HCT116 (cell line): Measurements from ENCODE around the gene ITGA11. TPM values are rescaled to one million over a fixed set of nuclear protein-coding genes. Genes with fewer than 3 reads are reported as not detected.

ENCODE experiments used
- ATAC-seq: fragments of 200-7000 bp; cut with Tn5 transposase; 2 replicates; pipeline ENCODE4 v1.9.1; 2020; ENCODE audit warnings: mild to moderate bottlenecking, moderate library complexity
- BruUV-seq: library from RNA; stranded (reverse); fragments of 400-500 nt; replicated peaks from 2 replicates; lab custom pipeline; 2021; lab: Mats Ljungman, UMichigan
- CTCF ChIA-PET: fragments of 300-600 bp; sonication (Branson Sonifier 250); formaldehyde crosslinking; loops from one replicate; lab custom pipeline; 2021; ENCODE audit warnings: antibody characterized with exemption; lab: Charles Lee
- POLR2A ChIA-PET: fragments of 300-600, 350-600 bp; sonication (Branson Sonifier 250); formaldehyde crosslinking; loops from one replicate; lab custom pipeline; 2021; ENCODE audit warnings: antibody characterized with exemption; lab: Charles Lee
- RAD21 ChIA-PET, 2 experiments: fragments of 300-600 bp; sonication (Branson Sonifier 250); formaldehyde crosslinking; loops; one replicate each; lab custom pipeline; 2023; ENCODE audit warnings: low total read pairs in 2 of 2; ENCODE audit not compliant: uncharacterized antibody in 2 of 2, unreplicated experiment in 2 of 2, low non-redundant PET in 1 of 2; lab: Charles Lee
- DNase-seq: peaks from one replicate; pipeline ENCODE4 v3.0.0-alpha.2; 2010; ENCODE audit warnings: low read depth, low spot score
- H2AFZ ChIP-seq: fragments of 200-600 bp; shearing (Covaris generic), sonication (generic); 2 replicates; pipeline ENCODE4 v1.6.1; 2017; ENCODE audit warnings: low read depth, mixed run types, mixed read lengths, antibody characterized with exemption, low read length; ENCODE audit not compliant: poor library complexity, severe bottlenecking
- H3K27ac ChIP-seq: 2 replicates; pipeline ENCODE4 v1.5.1; 2012; ENCODE audit warnings: low read depth, low read length
- H3K27me3 ChIP-seq: fragments of 200-600 bp; sonication (generic); 2 replicates; pipeline ENCODE4 v1.6.1; 2016; ENCODE audit warnings: mixed run types, low read length, mixed read lengths; ENCODE audit not compliant: insufficient read depth
- H3K36me3 ChIP-seq, 2 experiments: fragments of 200-500 bp in 1 of 2; fragments of 200-600 bp in 1 of 2; sonication (Bioruptor generic) in 1 of 2; sonication (generic) in 1 of 2; 2 replicates each; pipeline versions ENCODE4 v1.5.1 to v1.6.1; 2014 to 2016; ENCODE audit warnings: low read length in 2 of 2, inconsistent platforms in 1 of 2, mixed read lengths in 1 of 2, mixed run types in 1 of 2; ENCODE audit not compliant: insufficient read depth in 2 of 2, control insufficient read depth in 1 of 2
- H3K4me1 ChIP-seq, 2 experiments: fragments of 200-600 bp in 1 of 2; sonication (generic) in 1 of 2; 2 replicates each; pipeline versions ENCODE4 v1.5.1 to v1.6.1; 2012 to 2017; ENCODE audit warnings: low read length in 2 of 2, inconsistent platforms in 1 of 2, mild to moderate bottlenecking in 1 of 2, mixed read lengths in 1 of 2, mixed run types in 1 of 2, moderate library complexity in 1 of 2; ENCODE audit not compliant: insufficient read depth in 2 of 2, control insufficient read depth in 1 of 2
- H3K4me2 ChIP-seq: fragments of 200-600 bp; sonication (generic); 2 replicates; pipeline ENCODE4 v1.6.1; 2017; ENCODE audit warnings: mixed run types, low read length, mixed read lengths
- H3K4me3 ChIP-seq, 2 experiments: fragments of 200-600 bp in 1 of 2; sonication (generic) in 1 of 2; replicated peaks in 1 of 2; 2 replicates each; pipeline ENCODE4 v1.5.1; 2011 to 2016; ENCODE audit warnings: low read length in 2 of 2, control low read depth in 1 of 2, low read depth in 1 of 2, mild to moderate bottlenecking in 1 of 2, mixed read lengths in 1 of 2, mixed run types in 1 of 2
- H3K79me2 ChIP-seq: fragments of 200-600 bp; sonication (generic); 2 replicates; pipeline ENCODE4 v1.6.1; 2017; ENCODE audit warnings: mild to moderate bottlenecking, mixed run types, low read length, moderate library complexity, mixed read lengths; ENCODE audit not compliant: insufficient read depth
- H3K9ac ChIP-seq: fragments of 200-600 bp; sonication (generic); 2 replicates; pipeline ENCODE4 v1.6.1; 2016; ENCODE audit warnings: low read length, mixed read lengths
- H3K9me2 ChIP-seq: fragments of 200-600 bp; sonication (generic), shearing (Covaris generic); 2 replicates; pipeline ENCODE4 v1.6.1; 2017; ENCODE audit warnings: mixed run types, mild to moderate bottlenecking, moderate library complexity; ENCODE audit not compliant: insufficient read depth
- H3K9me3 ChIP-seq, 2 experiments: fragments of 200-500 bp in 1 of 2; fragments of 200-600 bp in 1 of 2; sonication (Bioruptor generic) in 1 of 2; sonication (generic) in 1 of 2; 2 replicates each; pipeline ENCODE4 v1.6.1; 2014 to 2017; ENCODE audit warnings: low read length in 2 of 2, mixed read lengths in 2 of 2, inconsistent platforms in 1 of 2, low read depth in 1 of 2, mild to moderate bottlenecking in 1 of 2, mixed run types in 1 of 2, moderate library complexity in 1 of 2; ENCODE audit not compliant: control insufficient read depth in 1 of 2, insufficient read depth in 1 of 2
- H4K20me1 ChIP-seq: fragments of 200-600 bp; sonication (generic), shearing (Covaris generic); 2 replicates; pipeline ENCODE4 v1.6.1; 2017; ENCODE audit warnings: mixed run types, mild to moderate bottlenecking, moderate library complexity; ENCODE audit not compliant: insufficient read depth
- CBX3 ChIP-seq: IDR thresholded peaks from 2 replicates; pipeline ENCODE4 v1.6.1; 2012; ENCODE audit warnings: low read depth
- EGR1 ChIP-seq: IDR thresholded peaks from 2 replicates; pipeline ENCODE4 v1.6.1; 2012; ENCODE audit warnings: low read depth
- EZH2 ChIP-seq: fragments of 200-600 bp; sonication (generic); IDR thresholded peaks from 2 replicates; pipeline ENCODE4 v1.6.1; 2017; ENCODE audit warnings: antibody characterized with exemption, mixed run types
- EZH2phosphoT487 ChIP-seq: fragments of 200-600 bp; IDR thresholded peaks from 2 replicates; pipeline ENCODE4 v1.6.1; 2018; ENCODE audit warnings: antibody characterized with exemption, borderline replicate concordance
- FOSL1 ChIP-seq: IDR thresholded peaks from 2 replicates; pipeline ENCODE4 v1.6.1; 2012; ENCODE audit warnings: low read depth
- JUND ChIP-seq: IDR thresholded peaks from 2 replicates; pipeline ENCODE4 v1.6.1; 2012
- POLR2A ChIP-seq: IDR thresholded peaks from 2 replicates; pipeline ENCODE4 v1.7.0; 2011; ENCODE audit warnings: borderline replicate concordance; ENCODE audit not compliant: insufficient read depth, insufficient read length; ENCODE audit errors: extremely low read depth
- SIN3A ChIP-seq: IDR thresholded peaks from 2 replicates; pipeline ENCODE4 v1.6.1; 2012; ENCODE audit warnings: low read depth
- TCF7L2 ChIP-seq: IDR thresholded peaks from 2 replicates; pipeline ENCODE4 v1.7.0; 2011; ENCODE audit warnings: borderline replicate concordance, inconsistent platforms; ENCODE audit not compliant: insufficient read depth, insufficient read length; ENCODE audit errors: extremely low read depth
- YY1 ChIP-seq: IDR thresholded peaks from 2 replicates; pipeline ENCODE4 v1.6.1; 2011; ENCODE audit warnings: low read length, low read depth, moderate library complexity, mild to moderate bottlenecking; ENCODE audit not compliant: insufficient replicate concordance; ENCODE audit errors: extremely low read depth
- ZFX ChIP-seq: fragments of 450-650 bp; IDR thresholded peaks from 2 replicates; pipeline ENCODE4 v1.6.1; 2017
- ZNF274 ChIP-seq: fragments of 200-500 bp; sonication (Bioruptor generic); IDR thresholded peaks from 2 replicates; pipeline ENCODE4 v1.6.1; 2014; ENCODE audit warnings: mild to moderate bottlenecking, low read depth, low read length, inconsistent platforms
- intact Hi-C: fragments of 100-400 bp; cut with micrococcal nuclease; formaldehyde crosslinking; loops from 2 replicates; pipeline ENCODE4 v1.10.0; 2022
- total RNA-seq: library from RNA; stranded (reverse); gene quantifications from one replicate; pipeline ENCODE4 v1.2.1, GENCODE V29; 2021; ENCODE audit not compliant: unreplicated experiment
- TF ChIP-seq, protein P1 (sequence below), 3 experiments: fragments of 200-600 bp in 1 of 3; sonication (generic) in 1 of 3; IDR thresholded peaks in 2 of 3; conservative IDR thresholded peaks in 1 of 3; 2 replicates each; pipeline ENCODE4 v1.5.1; 2012 to 2017; ENCODE audit warnings: low read depth in 2 of 3, low read length in 2 of 3, antibody characterized with exemption in 1 of 3, borderline replicate concordance in 1 of 3, control low read depth in 1 of 3, mild to moderate bottlenecking in 1 of 3, mixed read lengths in 1 of 3, mixed run types in 1 of 3, moderate library complexity in 1 of 3; ENCODE audit not compliant: insufficient read depth in 1 of 3
- TF ChIP-seq, protein P2 (sequence below): IDR thresholded peaks from 2 replicates; pipeline ENCODE4 v1.6.1; 2012
- TF ChIP-seq, protein P3 (sequence below): IDR thresholded peaks from 2 replicates; pipeline ENCODE4 v1.6.1; 2012

Gene ITGA11
- total RNA-seq, 1 experiment from 2014 or later, result not detected

DNA sequence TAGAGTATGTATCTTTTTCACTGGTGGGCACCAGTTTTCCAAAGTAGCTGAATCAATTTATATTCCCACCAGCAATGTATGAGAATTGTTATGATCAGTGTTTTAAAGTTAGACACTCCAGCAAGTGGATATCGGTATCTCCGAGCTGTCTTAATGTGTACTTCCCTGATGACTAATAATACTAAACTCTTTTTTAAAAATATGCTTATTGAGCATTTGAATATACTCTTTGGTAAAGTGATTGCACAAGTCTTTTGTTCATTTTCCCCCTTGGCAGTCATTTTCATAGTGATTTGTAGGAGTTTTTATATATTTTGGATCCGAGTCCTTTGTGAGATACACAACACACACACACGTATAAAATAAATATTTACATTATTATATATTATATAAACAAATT, 166.9 kb downstream of the ITGA11 start (continued):
- TF ChIP-seq, protein P1, sequence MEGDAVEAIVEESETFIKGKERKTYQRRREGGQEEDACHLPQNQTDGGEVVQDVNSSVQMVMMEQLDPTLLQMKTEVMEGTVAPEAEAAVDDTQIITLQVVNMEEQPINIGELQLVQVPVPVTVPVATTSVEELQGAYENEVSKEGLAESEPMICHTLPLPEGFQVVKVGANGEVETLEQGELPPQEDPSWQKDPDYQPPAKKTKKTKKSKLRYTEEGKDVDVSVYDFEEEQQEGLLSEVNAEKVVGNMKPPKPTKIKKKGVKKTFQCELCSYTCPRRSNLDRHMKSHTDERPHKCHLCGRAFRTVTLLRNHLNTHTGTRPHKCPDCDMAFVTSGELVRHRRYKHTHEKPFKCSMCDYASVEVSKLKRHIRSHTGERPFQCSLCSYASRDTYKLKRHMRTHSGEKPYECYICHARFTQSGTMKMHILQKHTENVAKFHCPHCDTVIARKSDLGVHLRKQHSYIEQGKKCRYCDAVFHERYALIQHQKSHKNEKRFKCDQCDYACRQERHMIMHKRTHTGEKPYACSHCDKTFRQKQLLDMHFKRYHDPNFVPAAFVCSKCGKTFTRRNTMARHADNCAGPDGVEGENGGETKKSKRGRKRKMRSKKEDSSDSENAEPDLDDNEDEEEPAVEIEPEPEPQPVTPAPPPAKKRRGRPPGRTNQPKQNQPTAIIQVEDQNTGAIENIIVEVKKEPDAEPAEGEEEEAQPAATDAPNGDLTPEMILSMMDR (IDR thresholded peaks at IDR 0.05 in 2 of 3, conservative IDR thresholded peaks at IDR 0.05 in 1 of 3; ENCODE audit: borderline replicate concordance in 1 of 3, insufficient read depth in 1 of 3, low read depth in 2 of 3, low read length in 2 of 3), result no peak
- no peak for TF ChIP-seq EGR1
- TF ChIP-seq POLR2A, result no peak
- TF ChIP-seq YY1, result no peak

DNA sequence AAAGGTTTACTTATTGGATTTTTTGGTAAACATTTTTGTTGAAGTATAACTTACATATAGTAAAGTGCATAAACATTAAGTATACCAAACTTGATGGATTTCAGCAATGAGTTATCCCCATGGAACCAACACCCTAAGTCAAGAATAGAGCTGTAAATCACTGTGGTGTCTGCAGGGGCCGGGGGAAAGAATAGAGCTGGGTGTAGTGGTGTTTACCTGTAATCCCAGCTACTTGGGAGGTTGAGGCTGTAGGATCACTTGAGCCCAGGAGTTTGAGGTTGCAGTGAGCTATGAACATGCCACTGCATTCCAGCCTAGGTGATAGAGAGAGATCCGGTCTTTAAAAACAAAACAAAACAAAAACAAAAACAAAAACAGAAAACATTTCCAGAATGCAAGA, 167.7 kb downstream of the ITGA11 start:
- CTCF ChIA-PET, result interaction anchor here (3.1 kb wide), 1 partner anchor 11 kb away, joined by 8 read pairs; no protein-coding TSS in a partner anchor
- POLR2A ChIA-PET, result interaction anchor here (2.9 kb wide), 1 partner anchor 13 kb away, joined by 9 read pairs; the partner anchor contains the start of gene FEM1B

More for the DNA sequence above, 167.7 kb downstream of the ITGA11 start:
- Histone ChIP-seq H4K20me1 (no peaks in the 10 kb centered on the region), H3K36me3 (no peaks in the 10 kb centered on the region), H3K79me2 (no peaks in the 10 kb centered on the region), H3K4me3 (no peak overlapping the region), H2AFZ (no peak overlapping the region), H3K9ac (no peak overlapping the region), H3K27me3 (no peaks in the 10 kb centered on the region)
- RAD21 ChIA-PET, result no interaction called here
- ATAC-seq, result no peak
- no TSS peak for BruUV-seq
- TF ChIP-seq ZFX, result no peak
- TF ChIP-seq, protein P1 (IDR thresholded peaks at IDR 0.05 in 2 of 3, conservative IDR thresholded peaks at IDR 0.05 in 1 of 3; ENCODE audit: borderline replicate concordance in 1 of 3, insufficient read depth in 1 of 3, low read depth in 2 of 3, low read length in 2 of 3), result no peak
- TF ChIP-seq, protein P2, sequence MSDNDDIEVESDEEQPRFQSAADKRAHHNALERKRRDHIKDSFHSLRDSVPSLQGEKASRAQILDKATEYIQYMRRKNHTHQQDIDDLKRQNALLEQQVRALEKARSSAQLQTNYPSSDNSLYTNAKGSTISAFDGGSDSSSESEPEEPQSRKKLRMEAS, result no peak
- TF ChIP-seq EZH2phosphoT487, result no peak
- TF ChIP-seq SIN3A, result no peak
- TF ChIP-seq, protein P3, sequence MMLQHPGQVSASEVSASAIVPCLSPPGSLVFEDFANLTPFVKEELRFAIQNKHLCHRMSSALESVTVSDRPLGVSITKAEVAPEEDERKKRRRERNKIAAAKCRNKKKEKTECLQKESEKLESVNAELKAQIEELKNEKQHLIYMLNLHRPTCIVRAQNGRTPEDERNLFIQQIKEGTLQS, result no peak
- no peak for TF ChIP-seq POLR2A
- no peak for TF ChIP-seq CBX3
- no peak for TF ChIP-seq EGR1
- TF ChIP-seq EZH2, result no peak
- TF ChIP-seq FOSL1, result no peak
- no peak for TF ChIP-seq ZNF274
- no peak for TF ChIP-seq TCF7L2
- no peak for TF ChIP-seq JUND
- TF ChIP-seq, all 23 proteins: peak for 0
- H3K9me2 ChIP-seq, result no peaks in the 10 kb centered on the region
- H3K9me3 ChIP-seq, result no peaks in the 10 kb centered on the region
- intact Hi-C loops, result no loop called here
- DNase-seq, result no peak
- H3K27ac ChIP-seq, result no peak overlapping the region
- no peaks in the 10 kb centered on the region for H3K4me1 ChIP-seq
- no peak overlapping the region for H3K4me2 ChIP-seq
